GM12891 (cell line): ENCODE results near the gene SMIM44.
A peak's percentile ranks its signal among the peaks of the same experiment; 100 is the strongest.
"Not testable (repeated sequence)": the region's sequence is repeated elsewhere in the genome, so short reads cannot be mapped to it uniquely, and the experiment has no call there.

Experiments used
- DNase-seq: peaks from one replicate; pipeline ENCODE4 v3.0.0; 2011; ENCODE audit warnings: low spot score; ENCODE audit not compliant: insufficient read length
- FAIRE-seq: peaks from 2 replicates; lab custom pipeline; 2011; peaks lifted over from hg19 to GRCh38; lab: Jason Lieb, UNC
- PAX5 ChIP-seq: IDR thresholded peaks from 2 replicates; pipeline ENCODE4 v1.6.1; 2011; ENCODE audit warnings: low read length, moderate library complexity, mild to moderate bottlenecking; ENCODE audit not compliant: insufficient read depth, severe bottlenecking
- POLR2A ChIP-seq: IDR thresholded peaks from 2 replicates; pipeline ENCODE4 v1.6.1; 2011; ENCODE audit warnings: low read depth, low read length, control low read depth
- POLR2AphosphoS5 ChIP-seq: IDR thresholded peaks from 2 replicates; pipeline ENCODE4 v1.6.1; 2011; ENCODE audit warnings: low read depth, low read length, control low read depth
- POU2F2 ChIP-seq: IDR thresholded peaks from 2 replicates; pipeline ENCODE4 v1.6.1; 2011; ENCODE audit warnings: low read depth, mild to moderate bottlenecking, control low read depth, low read length, moderate library complexity
- SPI1 ChIP-seq: IDR thresholded peaks from 2 replicates; pipeline ENCODE4 v1.6.1; 2011; ENCODE audit warnings: low read depth, low read length, control low read depth
- TAF1 ChIP-seq: IDR thresholded peaks from 2 replicates; pipeline ENCODE4 v1.6.1; 2011; ENCODE audit warnings: low read depth, low read length, control low read depth

The SMIM44 gene

DNA sequence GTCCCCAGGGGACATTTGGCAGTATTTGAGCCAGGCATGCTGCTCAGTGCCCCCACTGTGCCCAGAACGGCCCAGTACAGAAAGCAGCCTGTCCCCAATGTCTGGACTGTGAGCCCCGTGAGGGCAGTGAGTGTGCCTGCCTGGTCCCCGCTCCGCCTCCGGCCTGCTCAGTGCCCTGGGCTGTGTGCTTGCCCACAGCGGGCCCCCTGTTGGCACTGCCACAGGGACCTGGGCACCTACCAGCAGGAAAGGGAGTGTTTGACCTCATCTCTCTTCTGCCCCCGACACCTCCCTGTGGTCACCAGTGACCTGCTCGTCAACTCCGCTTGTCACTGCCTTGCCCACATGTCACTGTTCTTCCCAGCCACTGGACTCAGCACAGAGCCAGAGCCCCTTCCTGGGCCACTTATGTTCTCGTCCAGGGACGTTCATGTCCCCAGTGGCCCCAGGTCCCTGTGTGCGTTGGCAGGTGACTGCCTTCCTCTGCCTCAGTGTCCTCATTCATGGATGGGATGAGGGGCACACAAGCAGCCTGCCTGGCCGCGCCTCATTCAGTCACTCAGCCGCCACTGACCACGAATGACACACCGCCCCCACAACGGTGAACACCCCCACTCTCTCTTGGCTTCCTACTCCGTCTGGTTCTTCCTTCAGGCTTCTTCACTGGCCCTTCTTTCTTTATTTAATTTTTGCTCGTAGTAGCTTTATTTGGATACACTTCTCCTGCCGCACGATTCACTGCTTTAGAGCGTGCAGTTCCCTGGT is 25.7 kb upstream of the SMIM44 start:
- TF ChIP-seq POLR2A, result no peak
- no peak for TF ChIP-seq PAX5
- TF ChIP-seq POLR2AphosphoS5, result no peak
- TF ChIP-seq POU2F2, result no peak
- TF ChIP-seq SPI1, result no peak
- no peak for TF ChIP-seq TAF1
- FAIRE-seq (no peak), DNase-seq (no peak)

DNA sequence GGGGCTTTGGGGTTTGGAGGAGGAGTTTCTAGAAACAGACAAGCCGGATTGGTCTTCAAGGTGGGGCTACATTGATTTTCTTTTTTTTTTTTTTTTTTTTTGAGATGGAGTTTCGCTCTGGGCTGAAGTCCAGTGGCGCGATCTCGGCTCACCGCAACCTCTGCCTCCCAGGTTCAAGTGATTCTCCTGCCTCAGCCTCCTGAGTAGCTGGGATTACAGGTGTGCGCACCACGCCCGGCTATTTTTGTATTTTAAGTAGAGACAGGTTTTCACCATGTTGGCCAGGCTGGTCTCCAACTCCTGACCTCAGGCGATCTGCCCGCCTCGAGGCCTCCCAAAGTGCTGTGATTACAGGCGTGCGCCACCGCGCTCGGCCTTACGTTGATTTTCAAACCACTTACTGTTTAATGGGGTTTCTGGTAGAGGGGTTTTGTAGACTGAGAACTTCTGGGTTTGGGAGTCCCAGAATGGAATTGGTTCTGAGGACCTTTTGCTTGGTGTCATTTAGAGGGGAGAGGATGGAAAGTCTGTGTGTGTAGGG is 24.9 kb upstream of the SMIM44 start:
- not testable (repeated sequence) for DNase-seq, FAIRE-seq

DNA sequence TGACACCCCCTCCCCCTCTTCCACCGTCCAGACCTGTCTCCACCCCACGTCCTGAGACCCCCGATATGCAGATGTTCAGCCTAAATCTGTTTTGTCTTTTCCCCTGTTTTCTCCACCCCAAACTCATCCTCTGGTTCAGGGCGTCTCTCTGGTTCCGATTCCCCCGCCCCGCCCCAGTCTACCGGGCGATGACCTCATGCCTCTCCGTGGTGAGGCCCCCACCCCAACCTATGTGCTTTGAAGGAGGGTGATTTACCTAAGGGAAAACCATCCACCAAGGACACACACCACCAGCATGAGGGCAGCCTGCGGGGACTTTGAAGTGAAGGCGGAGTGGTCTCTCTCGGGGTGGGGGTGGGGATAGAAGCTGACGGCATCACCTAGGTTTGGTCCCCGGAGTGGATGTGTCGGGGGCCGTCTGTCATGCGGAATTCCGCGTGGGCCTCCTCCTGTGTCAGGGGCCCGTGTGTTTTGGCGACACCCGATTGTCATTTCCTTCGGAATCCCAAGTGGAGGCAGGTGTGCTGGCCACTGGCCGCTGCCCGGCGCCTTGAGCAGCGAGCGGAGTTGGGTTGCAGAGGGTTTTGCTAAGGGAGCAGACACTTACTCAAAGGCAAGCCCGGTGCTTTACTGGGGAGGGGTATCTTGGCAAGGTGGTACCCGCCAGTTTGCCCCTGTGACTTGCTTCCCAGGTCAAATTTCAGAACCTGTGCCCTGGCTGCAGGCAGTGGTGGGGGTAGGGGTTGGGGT is 24.3 kb upstream of the SMIM44 start:
- DNase-seq, result no peak
- FAIRE-seq, result no peak
- TF ChIP-seq PAX5 (no peak), SPI1 (no peak), POLR2A (no peak), POLR2AphosphoS5 (no peak)

DNA sequence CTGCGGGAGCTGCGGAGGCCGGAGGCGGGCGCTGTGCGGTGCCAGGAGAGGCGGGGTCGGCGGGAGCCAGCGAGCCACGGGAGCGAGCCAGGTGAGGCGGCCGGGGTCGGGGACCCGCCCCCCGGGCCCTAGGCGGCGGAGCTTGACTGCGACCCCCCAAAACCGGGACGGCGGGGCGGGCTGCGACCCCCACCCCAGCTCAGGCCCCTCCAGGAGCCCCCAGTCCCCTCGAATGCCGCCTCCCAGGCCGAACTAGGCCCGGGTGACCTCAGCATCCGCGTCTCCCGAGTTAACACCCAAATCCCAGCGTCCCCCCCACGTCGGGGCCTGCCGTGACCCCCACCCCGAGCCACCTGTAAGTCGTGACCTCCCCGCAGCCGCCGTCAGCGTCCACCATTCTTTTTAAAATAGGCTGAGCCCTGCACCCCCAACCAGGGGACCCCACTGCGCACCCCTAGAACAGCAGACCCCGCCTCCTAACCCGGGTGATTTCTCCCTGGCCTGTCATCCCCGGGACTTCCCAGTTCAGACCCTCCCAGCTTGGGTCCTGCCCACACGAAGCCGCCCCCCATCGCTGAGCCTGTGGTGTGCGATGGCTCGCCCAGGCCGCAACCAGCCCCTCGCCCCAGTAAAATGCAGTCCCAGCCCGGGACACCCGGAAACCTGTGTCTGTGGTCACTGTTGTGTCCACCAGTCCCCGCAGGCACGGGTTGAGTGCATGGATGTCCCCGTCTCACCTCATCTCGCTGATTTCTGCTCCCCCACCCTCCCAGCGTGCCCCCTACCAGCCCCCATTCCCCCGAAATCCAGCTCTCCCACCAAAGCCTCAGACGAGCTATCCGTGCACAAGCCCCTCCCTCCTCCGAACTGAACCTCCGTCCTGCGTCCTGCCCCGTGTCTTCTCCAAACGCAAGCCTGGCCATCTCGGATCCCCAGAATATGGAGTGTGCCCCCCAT is 23.4 kb upstream of the SMIM44 start:
- TF ChIP-seq SPI1 (no peak), POU2F2 (no peak)
- no peak for DNase-seq
- peak; percentile 80 for FAIRE-seq

DNA sequence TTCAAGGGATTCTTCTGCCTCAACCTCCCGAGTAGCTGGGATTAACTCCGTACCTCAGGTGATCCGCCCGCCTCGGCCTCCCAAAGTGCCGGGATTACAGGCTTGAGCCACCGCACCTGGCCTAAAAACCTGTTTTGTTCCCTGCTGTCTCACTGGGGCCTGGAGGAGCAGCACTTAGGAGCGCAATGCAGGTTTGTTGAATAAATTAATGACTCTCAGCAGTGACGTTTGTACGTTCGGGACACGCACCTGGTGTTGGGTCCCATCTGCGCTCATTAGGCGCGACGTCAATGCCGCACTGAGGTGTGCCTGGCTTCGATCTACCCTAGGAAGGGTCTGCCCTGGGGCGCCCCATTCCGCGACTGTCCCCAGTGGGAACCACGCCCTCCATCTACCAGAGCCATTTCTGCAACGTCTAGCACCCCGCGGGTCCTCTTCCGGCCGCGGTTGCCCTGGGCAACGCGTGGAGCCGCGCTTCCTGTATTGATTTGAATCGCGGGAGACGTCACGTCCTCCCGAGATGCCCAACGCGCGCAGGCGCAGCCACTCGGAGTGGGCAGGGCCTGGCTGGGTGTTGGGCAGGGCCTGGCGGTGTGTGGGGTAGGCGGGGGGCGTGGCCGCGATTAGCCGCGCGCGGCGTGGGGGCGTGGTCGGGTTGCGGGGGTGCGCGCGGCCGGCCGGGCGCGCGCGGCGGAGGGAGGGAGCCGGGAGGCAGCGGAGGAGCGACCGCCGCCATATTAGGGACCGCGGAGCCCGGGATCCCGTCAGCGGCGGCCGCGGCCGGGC is 22.6 kb upstream of the SMIM44 start, which contains the start of gene FZR1:
FZR1 (plus strand) TSS at position 714 of the 786 bp plus-strand sequence. CDS start 16,679 bp downstream, outside the sequence.
- FAIRE-seq (peak; percentile 100), DNase-seq (peak; percentile 99)
- TF ChIP-seq POU2F2 (no peak), POLR2AphosphoS5 (peak; percentile 68), SPI1 (peak; percentile 58), TAF1 (no peak; the same call in 1 of the 2 replicates), PAX5 (peak; percentile 35), POLR2A (peak; percentile 63)

DNA sequence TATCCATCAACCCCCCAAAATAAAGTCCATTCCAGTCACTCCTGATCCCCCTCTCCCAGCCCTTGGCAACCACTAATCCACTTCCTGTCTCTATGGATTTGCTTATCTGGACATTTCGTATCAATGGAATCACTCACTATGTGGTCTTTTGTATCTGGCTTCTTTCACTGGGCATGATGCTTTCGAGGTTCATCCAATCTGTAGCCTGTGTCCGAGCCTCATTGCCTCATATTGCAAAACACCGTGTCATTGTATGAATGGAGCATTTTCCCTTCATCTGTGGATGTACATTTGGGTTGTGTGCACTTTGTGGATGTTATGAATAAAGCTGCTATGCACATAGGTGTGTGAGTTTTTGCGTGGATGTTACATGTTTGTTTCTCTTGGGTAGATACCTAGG is 21.5 kb upstream of the SMIM44 start:
- TF ChIP-seq PAX5 (no peak), POU2F2 (no peak), SPI1 (no peak), POLR2AphosphoS5 (no peak), TAF1 (no peak), POLR2A (no peak)
- FAIRE-seq (peak; percentile 75), DNase-seq (no peak)

DNA sequence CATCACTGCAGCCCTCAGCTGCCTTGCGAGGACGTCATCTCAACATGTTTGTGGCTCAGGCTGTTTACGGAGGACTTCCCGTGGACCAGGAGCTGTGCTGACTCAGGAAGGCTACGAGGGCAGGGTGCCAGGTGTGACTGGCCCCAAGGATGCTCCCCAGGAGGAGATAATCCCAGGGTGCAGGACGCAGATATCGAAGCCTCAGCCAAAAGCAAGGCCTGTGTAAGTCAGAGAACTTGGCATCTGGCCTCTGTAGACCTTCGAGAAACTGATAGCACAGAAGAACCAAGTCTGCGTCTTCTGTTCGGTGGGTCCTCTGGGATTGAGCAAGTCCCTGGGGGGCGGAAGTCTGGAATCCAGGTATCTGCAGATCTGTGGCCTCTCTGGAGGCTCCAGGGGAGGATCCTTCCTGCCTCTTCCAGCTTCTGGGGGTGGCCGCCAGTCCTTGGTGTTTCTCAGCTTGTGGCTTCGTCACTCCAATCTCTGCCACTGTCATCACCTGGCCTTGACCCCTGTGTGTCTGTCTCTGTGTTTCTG is 19.9 kb upstream of the SMIM44 start:
- TF ChIP-seq PAX5 (no peak), SPI1 (no peak), POLR2AphosphoS5 (no peak), POLR2A (no peak), TAF1 (no peak), POU2F2 (no peak)
- DNase-seq, result no peak
- no peak for FAIRE-seq

DNA sequence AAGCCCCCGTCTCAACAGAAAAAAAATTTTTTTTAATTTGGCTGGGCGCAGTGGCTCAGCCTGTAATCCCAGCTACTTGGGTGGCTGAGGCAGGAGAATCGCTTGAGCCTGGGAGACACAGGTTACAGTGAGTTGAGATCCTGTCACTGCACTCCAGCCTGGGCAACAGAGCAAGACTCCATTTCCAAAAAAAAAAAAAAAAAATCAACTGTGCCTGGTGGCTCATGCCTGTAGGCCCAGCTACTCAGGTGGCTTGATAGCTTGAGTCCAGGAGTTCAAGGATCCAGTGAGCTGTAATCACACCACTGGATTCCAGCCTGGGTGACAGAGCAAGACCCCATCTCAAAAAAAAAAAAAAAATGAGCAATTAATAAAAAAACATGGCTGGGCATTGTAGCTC is 18.5 kb upstream of the SMIM44 start:
- FAIRE-seq (no peak), DNase-seq (no peak)
- TF ChIP-seq PAX5 (no peak), POU2F2 (no peak), POLR2AphosphoS5 (no peak)

DNA sequence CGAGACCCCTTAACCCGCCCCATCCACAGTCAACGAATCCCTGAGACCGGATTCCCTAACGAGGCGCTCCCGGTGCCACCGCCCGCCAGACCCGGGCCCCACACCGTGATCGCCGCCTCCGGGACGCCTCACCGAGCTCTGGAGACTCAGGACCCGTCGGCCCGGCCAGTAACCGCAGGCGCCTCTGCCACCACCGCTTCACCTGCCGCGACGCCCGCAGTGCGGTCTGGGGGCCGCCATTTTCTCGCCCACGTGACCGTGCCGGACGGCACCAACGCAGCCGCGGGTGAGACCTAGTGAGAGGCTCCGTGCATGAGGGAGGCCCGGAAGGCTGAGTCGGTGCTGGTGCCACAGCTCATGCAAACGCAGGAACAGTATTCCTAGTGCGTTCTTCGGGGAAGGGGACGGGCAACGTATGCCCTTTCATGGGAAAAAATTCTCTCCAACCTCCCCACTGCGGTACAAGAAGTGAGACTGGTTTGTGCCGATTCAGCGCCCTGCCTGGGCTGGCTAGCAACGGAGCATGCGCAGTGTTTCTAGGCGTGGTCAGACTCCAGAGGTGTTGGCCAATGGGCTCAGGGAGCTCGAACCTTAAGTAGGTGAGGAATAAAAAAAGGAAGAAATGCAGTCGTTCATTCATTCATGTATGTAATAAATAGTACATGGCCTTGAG is 17.3 kb upstream of the SMIM44 start, which contains the start of gene DOHH:
DOHH (minus strand) TSS at position 246 of the 673 bp plus-strand sequence. CDS start 3,860 bp downstream, outside the sequence.
- TF ChIP-seq POLR2A (peak; percentile 92), POU2F2 (peak; percentile 87), PAX5 (peak; percentile 40), POLR2AphosphoS5 (peak; percentile 83), SPI1 (no peak), TAF1 (peak; percentile 98)
- FAIRE-seq (peak; percentile 99), DNase-seq (peak; percentile 95)
